Suprapubic skin (tissue), 4 donors: ENCODE results near the gene IKZF2. TPM values are rescaled to one million over a fixed set of nuclear protein-coding genes. Genes with fewer than 3 reads are reported as not detected.

Experiments used
- DNase-seq, 2 donors: peaks; one replicate each; pipeline ENCODE4 v3.0.0-alpha.2; 2019; ENCODE audit warnings: low spot score in 2 of 2
- H3K27ac ChIP-seq: fragments of 200-600 bp; sonication (generic); one replicate; pipeline ENCODE4 v1.5.1; 2019
- H3K27me3 ChIP-seq: fragments of 200-600 bp; sonication (generic); one replicate; pipeline ENCODE4 v1.5.1; 2019
- H3K36me3 ChIP-seq: fragments of 200-600 bp; sonication (generic); one replicate; pipeline ENCODE4 v1.5.1; 2019
- H3K4me1 ChIP-seq: fragments of 200-600 bp; sonication (generic); one replicate; pipeline ENCODE4 v1.5.1; 2019
- H3K4me3 ChIP-seq: fragments of 200-600 bp; sonication (generic); one replicate; pipeline ENCODE4 v1.5.1; 2019; ENCODE audit warnings: mild to moderate bottlenecking
- H3K9me3 ChIP-seq: fragments of 200-600 bp; sonication (generic); one replicate; pipeline ENCODE4 v1.5.1; 2019
- EP300 ChIP-seq: sonication (generic); formaldehyde crosslinking; IDR thresholded peaks from one replicate; pipeline ENCODE4 v1.6.1; 2017; ENCODE audit warnings: antibody characterized with exemption
- POLR2A ChIP-seq, 2 donors: fragments of 450-650 bp; IDR thresholded peaks; one replicate each; pipeline ENCODE4 v1.6.1; 2017; ENCODE audit warnings: antibody characterized with exemption in 2 of 2, mild to moderate bottlenecking in 2 of 2, moderate library complexity in 2 of 2
- POLR2AphosphoS5 ChIP-seq, 3 donors: sonication (generic); formaldehyde crosslinking; IDR thresholded peaks; one replicate each; pipeline ENCODE4 v1.6.1; 2017; ENCODE audit warnings: antibody characterized with exemption in 3 of 3
- WGBS: methylation state at CpG from one replicate; pipeline ENCODE4 v1.1.5; 2018; 5-methylcytosine and 5-hydroxymethylcytosine counted together
- total RNA-seq, 4 donors: library from RNA; depleted of rRNA; stranded (reverse); fragments of >200 nt; gene quantifications; one replicate each; pipeline ENCODE4 v1.1.0, GENCODE V29; 2016
- TF ChIP-seq, protein P1 (sequence below), 2 donors: fragments of 200-600 bp in 1 of 2; fragments of 450-650 bp in 1 of 2; sonication (generic) in 1 of 2; IDR thresholded peaks; one replicate each; pipeline ENCODE4 v1.5.1; 2016 to 2019; ENCODE audit warnings: antibody characterized with exemption in 2 of 2, mild to moderate bottlenecking in 1 of 2, moderate library complexity in 1 of 2

IKZF2 gene
- total RNA-seq, 4 donors from 2014 or later: 38.3 to 95.3 (median 66.5) TPM

DNA sequence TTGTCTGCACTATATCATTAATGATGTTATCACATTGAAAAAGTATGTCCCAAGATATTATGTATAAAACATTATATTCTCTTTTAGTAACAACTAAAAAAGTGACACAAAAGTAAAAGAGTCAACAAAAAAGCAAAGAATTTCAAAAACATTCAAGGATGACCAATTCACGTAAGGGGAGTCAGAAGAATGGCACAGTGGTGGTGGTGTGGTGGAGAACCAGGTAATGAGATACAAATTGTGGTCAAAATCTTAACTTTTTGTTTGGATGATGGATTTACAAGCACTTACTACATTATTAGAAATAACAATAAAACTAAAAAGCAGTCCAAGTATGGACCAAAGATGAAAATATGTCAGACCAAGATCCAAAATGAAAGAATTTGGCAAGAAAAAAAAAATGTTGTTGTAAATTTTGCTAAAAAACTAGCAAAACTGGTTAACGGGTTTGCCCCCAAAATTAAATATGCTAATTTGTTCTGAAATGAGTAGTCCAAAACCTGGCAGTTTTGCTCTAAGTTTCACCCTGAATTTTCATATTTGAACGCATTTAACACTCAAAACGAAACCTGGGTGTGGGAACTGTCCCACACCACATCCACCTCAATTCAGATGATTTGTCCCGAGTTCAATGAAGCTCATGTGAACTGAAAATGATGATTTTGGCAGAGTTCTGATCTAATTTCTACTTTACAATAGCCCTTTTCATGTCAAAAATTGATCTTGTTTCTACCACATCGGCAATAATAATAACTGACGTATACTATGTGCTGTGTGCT is 135.8 kb downstream of the IKZF2 start:
- Histone ChIP-seq H3K9me3 (no peaks in the 10 kb centered on the region), H3K4me1 (peaks cover 6% of the 10 kb centered on the region), H3K4me3 (no peak overlapping the region), H3K36me3 (peaks cover 2% of the 10 kb centered on the region), H3K27me3 (no peaks in the 10 kb centered on the region), H3K27ac (no peak overlapping the region)
- TF ChIP-seq POLR2AphosphoS5 (IDR thresholded peaks at IDR 0.05): no peak
- TF ChIP-seq EP300: no peak
- TF ChIP-seq, protein P1, sequence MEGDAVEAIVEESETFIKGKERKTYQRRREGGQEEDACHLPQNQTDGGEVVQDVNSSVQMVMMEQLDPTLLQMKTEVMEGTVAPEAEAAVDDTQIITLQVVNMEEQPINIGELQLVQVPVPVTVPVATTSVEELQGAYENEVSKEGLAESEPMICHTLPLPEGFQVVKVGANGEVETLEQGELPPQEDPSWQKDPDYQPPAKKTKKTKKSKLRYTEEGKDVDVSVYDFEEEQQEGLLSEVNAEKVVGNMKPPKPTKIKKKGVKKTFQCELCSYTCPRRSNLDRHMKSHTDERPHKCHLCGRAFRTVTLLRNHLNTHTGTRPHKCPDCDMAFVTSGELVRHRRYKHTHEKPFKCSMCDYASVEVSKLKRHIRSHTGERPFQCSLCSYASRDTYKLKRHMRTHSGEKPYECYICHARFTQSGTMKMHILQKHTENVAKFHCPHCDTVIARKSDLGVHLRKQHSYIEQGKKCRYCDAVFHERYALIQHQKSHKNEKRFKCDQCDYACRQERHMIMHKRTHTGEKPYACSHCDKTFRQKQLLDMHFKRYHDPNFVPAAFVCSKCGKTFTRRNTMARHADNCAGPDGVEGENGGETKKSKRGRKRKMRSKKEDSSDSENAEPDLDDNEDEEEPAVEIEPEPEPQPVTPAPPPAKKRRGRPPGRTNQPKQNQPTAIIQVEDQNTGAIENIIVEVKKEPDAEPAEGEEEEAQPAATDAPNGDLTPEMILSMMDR (IDR thresholded peaks at IDR 0.05): no peak
- no peak for TF ChIP-seq POLR2A (IDR thresholded peaks at IDR 0.05)
- DNase-seq: no peak
- 89% methylated on average over 7 of the region's 7 CpGs for WGBS

DNA sequence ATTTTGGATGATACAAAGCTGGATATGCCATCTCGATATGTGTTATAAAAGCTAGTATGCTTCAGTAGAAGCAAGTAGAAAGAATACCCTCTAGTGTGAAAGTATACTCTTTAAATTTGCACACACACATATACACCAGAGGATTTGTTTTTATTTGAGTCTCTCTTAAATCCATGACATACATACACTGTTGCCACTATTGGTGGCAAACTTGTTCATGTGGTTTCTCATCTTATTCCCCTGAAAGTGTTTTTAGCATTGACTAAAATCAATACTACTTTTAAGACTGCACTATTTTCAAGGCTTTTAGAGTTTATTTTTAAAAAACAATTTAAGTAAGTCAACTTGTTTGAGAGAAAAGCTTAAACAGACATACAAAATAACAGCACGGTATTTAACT is 137.4 kb downstream of the IKZF2 start:
- 72% methylated on average over 2 of the region's 2 CpGs for WGBS
- Histone ChIP-seq H3K4me3 (no peak overlapping the region), H3K36me3 (peaks cover 5% of the 10 kb centered on the region)

DNA sequence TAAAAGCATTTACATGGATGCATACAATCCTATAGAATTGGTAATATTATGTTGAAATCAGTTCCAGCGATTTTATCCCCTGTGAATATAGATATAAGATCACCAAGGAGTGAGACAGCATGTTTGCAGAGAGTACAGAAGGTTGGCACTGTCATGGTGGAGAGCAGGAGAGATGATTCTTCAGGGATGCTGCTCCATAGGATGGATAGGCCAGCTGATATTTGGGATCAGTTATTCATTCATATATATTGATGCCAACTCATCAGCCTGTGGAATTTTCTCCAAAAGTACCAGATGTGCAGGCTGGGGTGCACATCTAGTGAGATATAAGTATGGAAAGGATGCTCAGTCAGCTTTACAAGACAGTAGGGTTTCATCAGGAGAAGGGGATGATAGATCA is 139.9 kb downstream of the IKZF2 start:
- Histone ChIP-seq H3K9me3 (no peaks in the 10 kb centered on the region), H3K27me3 (no peaks in the 10 kb centered on the region), H3K4me3 (no peak overlapping the region), H3K4me1 (peaks cover 6% of the 10 kb centered on the region), H3K27ac (no peak overlapping the region), H3K36me3 (peaks cover 13% of the 10 kb centered on the region)
- WGBS: 100% methylated on average over 1 of the region's 1 CpG
- DNase-seq: no peak
- TF ChIP-seq, protein P1 (IDR thresholded peaks at IDR 0.05): no peak
- TF ChIP-seq EP300 (no peak), POLR2A (IDR thresholded peaks at IDR 0.05) (no peak), POLR2AphosphoS5 (IDR thresholded peaks at IDR 0.05) (no peak)

More for the DNA sequence above, 137.4 kb downstream of the IKZF2 start:
- no peak for DNase-seq
- Histone ChIP-seq H3K4me1 (peaks cover 6% of the 10 kb centered on the region), H3K27ac (no peak overlapping the region), H3K27me3 (no peaks in the 10 kb centered on the region), H3K9me3 (no peaks in the 10 kb centered on the region)
- TF ChIP-seq POLR2A (IDR thresholded peaks at IDR 0.05): no peak
- TF ChIP-seq, protein P1 (IDR thresholded peaks at IDR 0.05): no peak
- TF ChIP-seq EP300: no peak
- TF ChIP-seq POLR2AphosphoS5 (IDR thresholded peaks at IDR 0.05): no peak

DNA sequence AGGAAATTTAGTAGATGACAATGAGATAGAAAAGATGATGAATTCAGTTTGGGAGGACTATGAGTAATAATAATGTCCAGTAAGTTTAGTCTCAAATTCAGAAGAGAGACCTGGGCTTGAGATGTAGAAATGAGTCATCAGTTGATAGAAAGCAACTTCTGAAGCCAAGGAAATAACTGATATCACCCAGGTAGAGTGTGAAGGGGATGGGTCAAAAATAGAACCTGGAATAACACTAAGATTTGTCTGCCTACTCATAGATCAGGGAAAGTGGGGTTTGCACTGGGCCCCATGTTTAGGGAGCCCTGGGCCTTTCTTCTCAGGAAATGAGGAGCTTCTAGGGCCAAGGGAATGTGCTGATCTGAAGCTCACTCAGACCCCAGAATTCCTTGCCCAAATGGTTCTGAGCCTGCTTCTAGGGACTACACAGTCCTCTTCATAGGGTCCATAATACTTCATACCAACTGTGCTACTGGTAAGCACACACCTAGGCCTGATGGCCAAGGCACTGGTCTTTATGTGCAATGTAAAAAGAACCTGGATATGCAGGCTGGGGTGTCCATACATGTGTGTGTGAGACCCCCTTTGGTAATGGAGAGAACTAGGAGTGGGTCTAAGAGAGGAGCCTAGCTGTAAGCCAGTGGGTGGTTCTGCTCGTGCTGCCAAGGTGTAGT is 141.2 kb downstream of the IKZF2 start:
- 89% methylated on average over 1 of the region's 1 CpG for WGBS

More for the DNA sequence above, 141.2 kb downstream of the IKZF2 start:
- no peak for TF ChIP-seq EP300
- TF ChIP-seq POLR2A (IDR thresholded peaks at IDR 0.05): no peak
- no peak for TF ChIP-seq POLR2AphosphoS5 (IDR thresholded peaks at IDR 0.05)
- TF ChIP-seq, protein P1 (IDR thresholded peaks at IDR 0.05): no peak
- Histone ChIP-seq H3K9me3 (no peaks in the 10 kb centered on the region), H3K4me3 (no peak overlapping the region), H3K36me3 (peaks cover 13% of the 10 kb centered on the region), H3K27ac (no peak overlapping the region), H3K27me3 (no peaks in the 10 kb centered on the region), H3K4me1 (peaks cover 5% of the 10 kb centered on the region)
- no peak for DNase-seq
